Stimulated activated CD8-positive, alpha-beta memory T cell treated with anti-CD3 and anti-CD28 coated beads, Interleukin-2, amount 100 ng/mL, for 48 hours (primary cell): ENCODE measurements around the gene CCDC85A.

Experiments used
- DNase-seq, 2 donors: peaks; one replicate each; pipeline ENCODE4 v3.0.0-alpha.2; 2020; ENCODE audit warnings: low read depth in 2 of 2

CCDC85A gene

DNA sequence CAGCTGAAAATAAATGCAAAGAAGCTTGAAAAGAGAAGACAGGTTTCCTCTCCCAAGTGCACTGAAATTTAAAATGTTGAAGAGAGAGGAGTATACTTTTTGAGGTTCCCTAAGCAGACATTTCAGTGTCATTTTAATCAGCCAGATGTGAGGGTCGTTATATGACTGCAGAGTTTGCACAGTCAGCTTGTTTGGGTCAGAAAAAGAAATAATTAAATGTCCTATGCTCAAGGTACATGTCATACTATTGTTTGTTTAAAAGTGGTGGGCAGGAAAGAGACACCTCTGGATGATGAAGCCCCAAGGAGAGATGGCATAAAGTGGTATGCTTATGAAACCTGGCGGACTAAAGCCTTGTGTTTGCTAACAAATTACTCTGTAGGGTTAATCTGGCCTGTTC lies 55.2 kb downstream of the CCDC85A start:
- DNase-seq: no peak

DNA sequence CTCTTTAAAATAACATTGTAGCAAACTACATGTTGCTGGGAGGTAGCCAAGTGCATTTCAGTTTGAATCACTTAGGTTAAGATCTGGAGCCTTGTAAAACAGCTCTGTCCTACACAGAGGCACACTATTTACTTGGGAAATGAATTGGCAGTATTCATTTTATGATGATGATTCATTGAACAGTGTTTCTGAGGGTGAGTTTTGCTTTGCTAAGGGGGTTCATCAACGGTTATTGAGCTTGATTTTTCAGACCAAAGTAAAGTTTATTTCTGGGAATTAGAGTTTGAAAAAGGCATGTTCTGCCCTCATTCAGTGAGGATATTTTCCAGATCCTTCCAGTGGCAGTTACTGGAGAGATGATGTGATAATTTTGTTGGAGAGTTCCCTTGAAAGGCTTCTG lies 55.6 kb downstream of the CCDC85A start:
- no peak for DNase-seq

DNA sequence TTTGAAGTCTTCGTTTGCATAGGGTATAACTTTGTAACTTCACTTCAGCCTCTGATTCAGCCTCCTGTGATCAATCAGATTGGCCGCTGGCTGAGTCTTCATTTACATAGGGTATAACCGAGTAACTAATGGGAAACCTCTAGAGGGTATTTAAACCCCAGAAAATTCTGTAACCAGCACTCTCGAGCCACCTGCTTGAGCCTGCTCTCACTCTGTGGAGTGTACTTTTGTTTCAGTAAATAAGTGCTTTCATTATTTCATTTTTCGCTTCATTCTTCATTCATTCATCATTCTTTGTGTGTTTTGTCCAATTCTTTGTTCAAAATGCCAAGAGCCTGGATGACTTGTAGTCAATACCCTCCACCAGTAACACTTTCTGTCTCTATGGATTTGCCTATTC lies 56.4 kb downstream of the CCDC85A start:
- DNase-seq: no peak

DNA sequence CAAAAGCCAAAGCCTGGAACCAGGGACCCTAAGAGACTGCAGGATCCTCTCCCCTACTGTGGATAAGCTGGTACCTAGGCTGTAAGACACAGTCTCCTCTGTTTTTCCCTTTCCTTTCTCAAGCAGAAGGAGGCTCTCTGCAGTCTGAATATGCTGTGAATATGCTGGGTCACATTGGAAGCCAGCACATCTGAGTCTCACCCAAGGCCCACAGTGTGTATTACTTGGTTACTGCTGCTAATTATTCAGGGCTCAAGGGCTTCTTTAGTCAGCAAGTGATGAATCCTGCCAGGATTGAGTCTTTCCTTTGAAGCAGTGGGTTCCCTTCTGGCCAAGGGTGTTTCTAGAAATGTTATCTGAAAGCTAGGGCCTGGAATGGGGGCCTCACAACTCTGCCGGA lies 60.7 kb downstream of the CCDC85A start:
- no peak for DNase-seq

DNA sequence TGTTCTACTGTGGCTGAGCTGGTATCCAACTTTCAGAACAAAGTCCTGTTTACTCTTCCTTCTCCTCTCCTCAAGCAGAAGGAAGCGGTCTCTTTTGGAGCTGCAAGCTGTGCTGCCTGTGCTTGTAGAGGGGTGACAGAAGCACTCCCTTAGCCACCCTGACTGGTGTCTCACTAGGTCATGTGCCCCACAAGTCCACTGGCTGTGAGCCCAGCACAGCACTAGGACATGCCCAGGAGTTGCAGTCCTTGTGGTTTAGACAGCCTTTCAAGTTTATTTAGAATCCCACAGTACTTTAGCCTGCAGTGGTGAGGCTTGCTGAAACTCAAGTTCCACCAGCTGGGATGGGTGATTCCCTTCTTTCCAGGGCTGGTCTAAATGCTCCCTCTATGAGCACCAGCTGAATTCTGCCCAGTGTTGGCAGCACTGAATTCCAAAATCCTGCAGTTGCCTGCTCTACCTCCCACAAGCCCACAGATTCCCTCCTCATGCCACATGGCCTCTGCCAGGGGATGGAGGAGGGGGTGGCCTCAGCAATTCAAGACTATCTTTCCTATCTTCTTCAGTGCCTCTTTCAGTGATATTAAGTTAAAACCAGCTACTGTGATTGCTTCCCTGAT lies 61.2 kb downstream of the CCDC85A start:
- no peak for DNase-seq

DNA sequence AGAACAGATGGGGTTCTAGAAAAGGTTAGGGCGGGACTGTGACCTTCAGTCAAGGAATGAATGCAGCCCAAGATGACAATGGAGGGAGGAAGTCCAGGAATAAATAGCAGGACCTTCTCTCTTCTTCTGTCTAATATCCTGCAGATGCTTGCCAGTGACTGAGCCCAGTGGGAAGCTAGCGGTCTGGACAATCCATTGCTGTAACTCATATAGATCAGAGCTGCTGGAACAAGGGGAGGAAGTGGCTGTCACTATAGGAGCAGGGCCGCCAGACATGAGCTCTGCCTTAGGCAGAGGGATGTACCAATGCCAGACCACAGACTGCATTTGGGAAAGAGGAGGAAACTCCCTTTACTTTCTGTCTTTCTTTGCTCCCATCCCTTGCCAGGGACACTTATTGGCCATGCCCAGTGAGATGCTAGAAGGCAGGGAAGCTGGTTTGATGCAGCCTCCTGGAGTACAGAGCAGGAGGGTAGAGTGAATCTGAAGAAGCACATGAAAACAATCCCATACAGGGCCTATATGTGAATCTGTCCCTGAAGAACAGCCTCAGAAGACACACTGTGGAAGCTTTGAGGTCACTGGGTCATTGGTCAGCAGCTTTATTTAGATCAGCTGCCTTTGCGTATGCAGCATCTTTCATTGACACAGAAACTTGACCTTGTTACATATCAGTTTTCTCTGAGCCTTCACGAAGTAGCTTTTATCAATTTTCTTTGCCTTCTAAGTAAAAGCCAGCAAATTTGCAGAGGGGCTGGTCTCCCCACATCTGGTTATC lies 65.4 kb downstream of the CCDC85A start:
- no peak for DNase-seq

DNA sequence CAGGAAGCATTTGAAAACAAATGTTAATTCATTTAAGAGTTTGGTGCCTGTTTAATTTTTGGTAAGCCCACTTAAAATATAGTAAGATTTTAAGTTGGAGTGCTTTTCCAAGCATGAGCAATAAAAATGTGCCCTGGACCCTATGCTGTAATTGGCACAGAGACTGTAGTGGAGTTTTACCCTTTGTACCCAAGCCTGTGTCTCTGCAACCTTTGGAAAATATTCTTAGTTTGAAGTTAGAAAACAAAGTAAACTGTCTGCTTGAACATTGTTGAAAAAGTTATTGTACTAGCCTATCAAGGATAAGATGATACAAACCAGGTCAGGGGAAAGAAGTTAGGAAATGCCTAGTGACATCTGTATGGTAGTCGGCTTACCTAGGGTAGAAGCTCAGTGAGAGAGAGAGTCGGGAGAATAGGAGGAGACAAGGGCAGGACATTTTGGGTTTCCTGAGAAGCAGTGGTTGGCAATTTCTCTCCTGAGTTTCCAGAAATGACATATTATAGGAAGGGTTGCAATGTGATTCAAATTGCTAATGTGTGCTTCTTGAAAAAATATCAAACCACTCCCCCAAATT lies 66.5 kb downstream of the CCDC85A start:
- DNase-seq: no peak

DNA sequence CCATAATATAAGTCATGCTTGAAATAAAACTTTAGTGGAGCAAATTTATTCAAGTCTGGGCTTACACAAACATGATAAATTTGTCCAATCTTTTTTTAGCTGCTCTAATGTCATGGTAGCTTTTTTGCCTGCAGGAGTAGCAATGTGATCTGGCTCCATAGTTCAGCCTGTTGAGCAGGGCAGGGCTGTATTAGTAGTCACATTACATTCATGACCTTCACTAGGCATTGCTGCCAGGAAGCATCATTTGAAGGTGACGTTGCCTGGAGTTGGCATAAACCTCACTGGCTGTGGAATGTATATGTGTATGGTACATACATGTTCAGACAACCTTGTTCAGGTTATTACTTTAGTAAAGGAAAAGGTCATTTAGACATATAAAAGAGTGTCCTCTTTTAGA lies 76.6 kb downstream of the CCDC85A start:
- no peak for DNase-seq

DNA sequence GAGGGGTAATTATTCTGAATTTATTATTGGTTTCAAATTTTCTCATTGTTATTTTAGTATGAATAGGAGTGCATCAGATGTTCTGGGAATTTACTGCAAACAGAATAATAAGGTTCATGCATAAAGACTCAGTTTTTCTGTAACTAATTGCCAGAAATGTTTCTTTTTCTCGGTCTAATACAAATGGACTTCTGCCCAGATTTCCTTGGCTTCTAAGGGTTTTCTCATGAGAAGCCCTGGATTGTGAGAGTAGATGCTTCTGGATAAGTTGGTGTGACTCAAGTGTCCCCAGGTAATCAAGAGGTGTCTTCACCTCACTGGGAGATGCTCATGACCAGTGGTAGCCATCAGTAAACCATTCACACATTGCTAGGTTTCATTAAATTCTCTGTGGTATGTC lies 78.5 kb downstream of the CCDC85A start:
- DNase-seq: no peak

DNA sequence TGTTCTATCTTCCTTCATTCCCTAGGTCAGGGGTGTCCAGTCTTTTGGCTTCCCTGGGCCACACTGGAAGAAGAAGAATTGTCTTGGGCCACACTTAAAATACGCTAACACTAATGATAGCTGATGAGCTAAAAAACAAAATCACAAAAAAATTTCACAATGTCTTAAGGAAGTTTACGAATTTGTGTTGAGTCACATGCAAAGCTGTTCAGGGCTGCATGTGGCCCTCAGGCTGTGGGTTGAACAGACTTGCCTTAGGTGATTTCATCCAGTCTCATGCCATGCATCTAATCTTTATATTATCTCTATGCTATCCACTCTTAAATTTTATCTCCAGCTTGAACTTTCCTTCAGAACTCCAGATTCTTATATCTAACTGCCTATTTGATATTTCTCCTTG lies 80.1 kb downstream of the CCDC85A start:
- DNase-seq: no peak

DNA sequence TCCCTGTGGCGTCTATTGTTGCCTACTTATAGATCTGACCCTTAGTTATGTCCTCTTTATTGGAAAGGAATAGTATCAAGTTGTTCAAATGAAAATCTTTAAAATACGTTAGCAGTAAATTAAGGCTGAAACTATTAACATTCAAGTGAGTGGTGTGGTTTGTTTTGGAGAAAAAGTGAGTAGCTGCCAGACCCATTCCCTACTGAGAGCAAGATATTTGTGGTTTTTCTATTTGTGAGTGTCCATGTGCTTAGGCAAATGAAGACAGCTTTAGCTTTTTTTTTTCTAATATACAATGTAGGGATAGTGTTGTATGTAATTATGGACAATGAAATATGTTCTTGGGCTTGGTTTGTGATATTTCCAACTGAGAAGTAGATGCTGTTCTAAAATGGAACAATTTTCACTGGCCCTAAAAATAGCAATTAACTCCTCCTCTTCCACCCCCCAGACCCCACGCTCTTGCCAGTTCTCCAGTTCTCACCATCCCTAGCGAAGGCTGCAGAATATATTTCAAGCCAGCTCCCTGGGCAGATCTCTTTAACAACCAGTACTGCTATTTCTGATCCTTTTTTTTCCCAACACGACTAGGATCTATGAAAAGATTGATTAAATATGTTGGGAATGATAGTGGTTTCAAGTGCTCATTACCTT lies 83.1 kb downstream of the CCDC85A start:
- DNase-seq: no peak

DNA sequence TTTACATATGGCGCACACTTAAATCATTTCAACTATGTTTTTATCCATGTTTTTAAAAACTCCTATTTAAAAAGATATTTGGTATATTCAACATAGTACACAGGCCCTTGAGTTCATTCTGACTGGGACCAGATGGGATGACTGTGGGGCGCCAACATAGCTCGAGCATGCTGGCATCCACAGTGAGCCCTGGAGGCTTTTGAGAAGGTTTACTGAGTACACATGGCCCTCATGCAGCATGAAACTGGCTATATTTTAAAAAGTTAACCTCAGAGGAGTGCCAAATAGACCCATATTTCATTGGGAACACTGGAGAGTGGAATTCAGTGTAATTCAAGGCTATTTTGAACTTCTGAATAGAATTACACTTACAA lies 83.6 kb downstream of the CCDC85A start:
- no peak for DNase-seq

DNA sequence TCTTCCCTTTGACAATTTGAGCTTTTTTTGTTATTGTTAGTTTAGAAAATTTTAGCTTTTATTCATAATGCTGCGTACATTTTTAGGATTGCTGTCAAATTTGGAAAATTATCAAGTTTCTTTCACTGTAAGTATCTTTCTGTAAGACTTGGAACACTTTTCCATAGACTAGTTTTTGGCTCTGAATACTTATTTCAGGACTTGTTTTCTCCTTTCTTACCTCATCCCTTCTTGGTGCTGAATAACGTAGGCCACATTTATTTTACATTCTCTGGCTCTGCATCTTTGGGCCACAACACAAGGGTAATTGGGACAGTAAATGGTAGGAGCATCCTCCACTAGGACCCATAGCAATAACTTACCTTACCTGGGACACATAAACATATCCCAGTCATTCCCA lies 85.1 kb downstream of the CCDC85A start:
- DNase-seq: no peak

DNA sequence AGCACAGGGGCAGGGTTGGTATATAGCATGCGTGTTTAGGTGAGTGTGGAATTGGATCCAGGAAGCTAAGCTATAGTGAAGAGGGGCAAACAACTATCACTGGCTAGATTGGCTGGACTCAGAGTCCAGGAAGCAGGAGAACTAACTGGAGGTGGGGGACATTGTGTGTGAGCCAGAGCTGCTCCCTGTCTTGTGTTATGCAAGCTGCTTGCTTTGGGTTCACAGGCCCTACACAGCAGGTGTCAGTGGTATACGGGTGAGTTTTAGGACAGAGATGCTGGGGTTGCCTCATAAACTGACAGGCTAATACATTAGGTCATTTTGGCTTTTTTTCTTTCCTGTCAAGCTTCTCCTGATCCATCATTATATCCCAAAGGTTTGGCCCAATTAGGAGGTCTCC lies 87.5 kb downstream of the CCDC85A start:
- no peak for DNase-seq

DNA sequence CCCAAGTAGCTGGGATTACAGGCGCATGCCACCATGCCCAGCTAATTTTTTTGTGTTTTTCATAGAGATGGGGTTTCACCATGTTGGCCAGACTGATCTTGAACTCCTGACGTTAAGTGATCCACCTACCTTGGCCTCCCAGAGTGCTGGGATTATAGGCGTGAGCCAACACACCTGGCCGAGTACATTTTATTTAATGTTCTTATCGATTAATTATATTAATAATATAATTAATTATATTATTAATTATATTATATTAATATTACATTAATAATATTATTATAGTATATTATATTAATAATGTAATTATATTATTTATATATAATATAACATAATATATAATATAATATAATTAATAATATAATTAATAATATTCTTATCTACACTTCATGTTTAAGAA lies 101.4 kb downstream of the CCDC85A start:
- DNase-seq: no peak

DNA sequence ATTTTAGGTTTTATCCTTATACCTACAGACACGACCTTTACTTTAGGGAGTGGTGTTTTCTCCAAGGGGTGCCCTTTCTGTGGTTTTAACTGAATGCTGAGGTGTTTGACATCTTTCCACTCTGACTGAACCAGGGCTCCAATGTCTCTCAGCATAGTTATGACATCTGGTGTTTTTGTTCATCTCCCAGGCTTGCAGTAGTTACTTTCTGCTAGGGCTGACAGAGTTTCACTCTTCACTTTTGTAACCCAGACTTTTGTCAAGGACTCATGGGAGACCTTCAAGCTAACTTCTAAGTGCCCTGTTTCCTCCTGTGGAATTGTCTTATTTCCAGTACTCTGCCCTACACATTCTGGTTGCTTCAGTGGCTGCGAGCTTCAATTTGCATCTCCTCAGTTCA lies 103.1 kb downstream of the CCDC85A start:
- no peak for DNase-seq

DNA sequence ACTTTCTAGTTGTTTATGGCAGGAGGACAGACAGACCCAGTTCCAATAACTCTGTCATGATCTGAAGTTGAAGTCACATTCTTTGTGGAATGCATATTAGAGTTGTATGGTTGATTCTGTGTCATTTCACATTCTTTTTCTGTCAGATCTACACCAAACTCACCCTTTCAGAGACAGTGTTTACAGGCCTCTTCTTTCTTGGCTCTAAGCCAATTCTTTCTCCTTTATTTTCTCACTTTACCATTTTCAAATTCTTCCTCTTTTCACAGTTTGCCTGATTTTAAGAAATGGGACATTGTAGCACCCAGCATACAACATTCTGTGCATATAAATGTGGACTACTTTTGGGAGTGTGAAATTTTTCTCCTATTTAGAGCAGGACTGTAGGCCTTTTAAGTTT lies 103.7 kb downstream of the CCDC85A start:
- no peak for DNase-seq

DNA sequence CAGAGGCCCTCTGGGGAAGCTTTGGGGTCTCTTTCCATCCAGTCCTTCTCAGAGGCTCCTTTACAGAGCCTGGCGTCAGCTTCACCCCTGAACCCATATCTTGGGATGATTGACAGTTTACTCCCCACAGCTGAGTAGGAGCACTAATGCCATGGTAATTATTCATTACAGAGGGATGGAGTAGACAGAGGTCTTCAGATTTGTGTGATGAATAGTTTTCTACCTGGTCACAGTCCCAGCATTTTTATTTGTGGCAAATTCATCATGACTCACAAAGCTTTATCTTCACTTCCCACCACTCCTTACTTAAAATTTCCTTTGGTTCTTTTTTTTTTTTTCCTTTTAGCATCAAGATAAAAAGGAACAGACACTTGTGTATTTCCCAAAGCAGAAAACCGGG lies 104.2 kb downstream of the CCDC85A start:
- DNase-seq: no peak

DNA sequence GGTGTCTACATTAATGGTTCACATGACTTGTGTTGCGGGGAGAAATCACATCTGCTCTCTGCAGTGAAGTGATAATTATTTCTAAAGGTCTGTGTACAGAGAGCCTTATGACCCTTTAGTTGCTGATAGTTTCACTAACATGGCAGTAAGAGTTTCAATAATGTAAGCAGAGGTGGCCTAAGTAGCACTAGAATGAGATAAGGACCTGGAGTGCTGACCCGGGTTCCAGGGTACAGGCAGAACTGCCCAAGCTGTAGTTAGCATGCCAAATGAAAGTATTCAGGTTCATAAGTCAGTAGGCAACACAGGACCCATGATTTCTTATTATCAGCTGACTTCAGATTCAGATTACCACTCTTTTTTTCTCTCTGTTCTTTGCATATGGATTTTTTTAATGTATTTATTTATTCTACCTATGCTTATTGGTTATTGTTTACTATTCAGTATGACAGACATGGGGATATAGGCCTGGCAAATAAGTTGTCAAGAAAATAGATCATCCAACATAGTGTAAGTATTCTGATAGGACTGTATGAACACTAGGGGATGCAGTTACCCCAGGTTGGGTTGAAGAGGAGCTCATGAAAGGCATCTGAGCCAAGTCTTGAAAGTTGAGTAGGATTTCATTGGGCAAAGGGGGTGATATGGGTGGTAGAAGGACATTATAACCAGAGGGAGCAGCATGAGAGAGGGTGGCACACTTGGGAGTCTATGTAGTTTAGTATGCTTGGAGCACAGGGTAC lies 105.2 kb downstream of the CCDC85A start:
- no peak for DNase-seq

DNA sequence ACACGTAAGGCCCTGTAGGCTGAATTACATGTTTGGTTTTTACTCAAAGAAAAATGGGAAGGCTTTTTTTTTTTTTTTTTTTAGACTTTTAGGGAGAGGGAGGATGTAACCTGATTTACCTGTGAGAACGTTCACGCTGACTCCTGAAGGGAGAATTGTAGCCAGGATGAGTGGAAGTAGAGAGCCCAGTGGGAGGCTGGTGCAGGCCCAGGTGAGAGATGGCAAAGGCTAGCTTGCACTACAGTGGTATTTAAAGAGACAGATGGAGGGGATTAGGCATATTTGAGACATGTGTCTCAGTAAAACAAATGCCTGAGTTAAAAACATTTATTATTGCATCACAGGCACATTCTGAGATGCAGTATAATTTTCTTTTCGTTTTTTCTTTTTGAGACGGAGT lies 107.9 kb downstream of the CCDC85A start:
- DNase-seq: no peak

DNA sequence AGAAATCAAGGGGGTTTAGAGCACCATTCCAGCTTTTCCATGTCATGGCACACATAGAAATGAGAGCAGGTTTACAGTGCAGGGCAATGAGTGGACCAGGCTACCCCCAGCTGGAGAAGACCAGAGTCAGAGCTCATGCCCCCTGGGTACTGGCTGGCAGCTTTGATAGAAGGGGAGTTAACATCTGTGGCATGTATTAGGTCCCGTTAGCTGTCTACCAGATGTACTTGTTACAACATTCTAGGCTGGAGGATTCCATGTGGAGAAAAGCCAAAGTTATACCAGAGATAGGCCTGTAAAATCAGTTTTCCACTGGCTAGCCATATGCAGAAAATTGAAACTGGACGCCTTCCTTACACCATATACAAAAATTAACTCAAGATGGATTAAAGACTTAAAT lies 109.2 kb downstream of the CCDC85A start:
- no peak for DNase-seq

DNA sequence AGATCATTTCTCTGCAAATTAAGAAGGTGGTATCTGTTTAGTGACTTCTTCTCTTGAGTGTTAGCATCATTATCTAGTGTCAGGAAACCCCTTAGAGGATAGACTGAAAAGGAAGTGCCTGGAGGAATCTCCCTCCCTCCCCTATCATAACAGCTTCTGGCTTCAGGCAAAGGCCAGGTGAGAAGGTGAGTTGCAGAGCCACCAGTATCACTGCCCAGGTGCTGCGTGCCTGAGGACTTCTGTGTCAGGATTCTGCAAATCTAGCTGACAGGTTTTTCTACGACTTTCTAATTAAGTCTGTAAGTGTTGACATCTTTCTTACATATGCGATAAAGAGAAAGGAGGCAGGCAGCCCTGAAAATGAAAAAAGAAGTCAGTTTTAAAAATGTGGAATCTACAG lies 111.9 kb downstream of the CCDC85A start:
- no peak for DNase-seq
